ENCODE results near the gene EGFL7.
"Not testable (repeated sequence)": the region's sequence is repeated elsewhere in the genome, so short reads cannot be mapped to it uniquely, and the experiment has no call there.

Gene EGFL7

GRCh38 chr9:136707011-136707410 is 44.3 kb downstream of the EGFL7 start:
- no peak for TF ChIP-seq CTCF (IDR thresholded peaks at IDR 0.05; ENCODE audit: insufficient read depth, low read length, poor library complexity, severe bottlenecking)
- no peaks in the 10 kb centered on the region; the same call in 1 of the 2 replicates for H3K27me3 ChIP-seq (replicated peaks; ENCODE audit: control insufficient read depth, insufficient read depth, low read length)
- no peak overlapping the region for H3K4me3 ChIP-seq (replicated peaks; ENCODE audit: low read depth, low read length)
- DNase-seq (ENCODE audit: extremely low read depth, insufficient read length), result no peak
- no peaks in the 10 kb centered on the region for H3K36me3 ChIP-seq (ENCODE audit: control insufficient read depth, insufficient read depth, low read length)

GRCh38 chr9:136707849-136708517 is 45.3 kb downstream of the EGFL7 start:
- TF ChIP-seq CTCF (IDR thresholded peaks at IDR 0.05; ENCODE audit: insufficient read depth, low read length, poor library complexity, severe bottlenecking), result no peak
- no peaks in the 10 kb centered on the region; the same call in 1 of the 2 replicates for H3K27me3 ChIP-seq (replicated peaks; ENCODE audit: control insufficient read depth, insufficient read depth, low read length)
- no peak for DNase-seq (ENCODE audit: extremely low read depth, insufficient read length)
- no peaks in the 10 kb centered on the region for H3K36me3 ChIP-seq (ENCODE audit: control insufficient read depth, insufficient read depth, low read length)
- no peak overlapping the region for H3K4me3 ChIP-seq (replicated peaks; ENCODE audit: low read depth, low read length)

GRCh38 chr9:136709454-136710109 is 46.9 kb downstream of the EGFL7 start:
- no peaks in the 10 kb centered on the region for H3K36me3 ChIP-seq (ENCODE audit: control insufficient read depth, insufficient read depth, low read length)
- no peak overlapping the region for H3K4me3 ChIP-seq (replicated peaks; ENCODE audit: low read depth, low read length)
- no peak for TF ChIP-seq CTCF (IDR thresholded peaks at IDR 0.05; ENCODE audit: insufficient read depth, low read length, poor library complexity, severe bottlenecking)
- peaks cover 2% of the 10 kb centered on the region for H3K27me3 ChIP-seq (replicated peaks; ENCODE audit: control insufficient read depth, insufficient read depth, low read length)
- DNase-seq (ENCODE audit: extremely low read depth, insufficient read length), result no peak

GRCh38 chr9:136710543-136710942 is 47.8 kb downstream of the EGFL7 start:
- Histone ChIP-seq H3K36me3 (ENCODE audit: control insufficient read depth, insufficient read depth, low read length) (no peaks in the 10 kb centered on the region), H3K4me3 (replicated peaks; ENCODE audit: low read depth, low read length) (no peak overlapping the region), H3K27me3 (replicated peaks; ENCODE audit: control insufficient read depth, insufficient read depth, low read length) (peaks cover 2% of the 10 kb centered on the region)
- no peak for TF ChIP-seq CTCF (IDR thresholded peaks at IDR 0.05; ENCODE audit: insufficient read depth, low read length, poor library complexity, severe bottlenecking)
- no peak for DNase-seq (ENCODE audit: extremely low read depth, insufficient read length)

- DNase-seq (ENCODE audit: extremely low read depth, insufficient read length); H3K4me3 ChIP-seq (replicated peaks; ENCODE audit: low read depth, low read length); H3K27me3 ChIP-seq (replicated peaks; ENCODE audit: control insufficient read depth, insufficient read depth, low read length); H3K36me3 ChIP-seq (ENCODE audit: control insufficient read depth, insufficient read depth, low read length): not testable (repeated sequence)
These were observed 48.5 kb downstream of the EGFL7 start for GRCh38 chr9:136711219-136711648.

GRCh38 chr9:136711751-136712689 is 49.3 kb downstream of the EGFL7 start, which contains the start of gene DIPK1B:
TSS of gene DIPK1B (plus strand) at chr9:136712572. CDS start at chr9:136712666, 94 bp downstream.
- Histone ChIP-seq H3K4me3 (replicated peaks; ENCODE audit: low read depth, low read length) (no peak within 1 kb of the TSS), H3K27me3 (replicated peaks; ENCODE audit: control insufficient read depth, insufficient read depth, low read length) (peaks cover 2% of the 10 kb centered on the region), H3K36me3 (ENCODE audit: control insufficient read depth, insufficient read depth, low read length) (no peaks in the 10 kb centered on the region)
- DNase-seq (ENCODE audit: extremely low read depth, insufficient read length), result no peak
- TF ChIP-seq CTCF (IDR thresholded peaks at IDR 0.05; ENCODE audit: insufficient read depth, low read length, poor library complexity, severe bottlenecking), result no peak
